ENCODE results near the gene FOXP2.

GRCh38 chr7:114409750-114410149, 4.9 kb upstream of the FOXP2 start:
- TF ChIP-seq, protein P1, sequence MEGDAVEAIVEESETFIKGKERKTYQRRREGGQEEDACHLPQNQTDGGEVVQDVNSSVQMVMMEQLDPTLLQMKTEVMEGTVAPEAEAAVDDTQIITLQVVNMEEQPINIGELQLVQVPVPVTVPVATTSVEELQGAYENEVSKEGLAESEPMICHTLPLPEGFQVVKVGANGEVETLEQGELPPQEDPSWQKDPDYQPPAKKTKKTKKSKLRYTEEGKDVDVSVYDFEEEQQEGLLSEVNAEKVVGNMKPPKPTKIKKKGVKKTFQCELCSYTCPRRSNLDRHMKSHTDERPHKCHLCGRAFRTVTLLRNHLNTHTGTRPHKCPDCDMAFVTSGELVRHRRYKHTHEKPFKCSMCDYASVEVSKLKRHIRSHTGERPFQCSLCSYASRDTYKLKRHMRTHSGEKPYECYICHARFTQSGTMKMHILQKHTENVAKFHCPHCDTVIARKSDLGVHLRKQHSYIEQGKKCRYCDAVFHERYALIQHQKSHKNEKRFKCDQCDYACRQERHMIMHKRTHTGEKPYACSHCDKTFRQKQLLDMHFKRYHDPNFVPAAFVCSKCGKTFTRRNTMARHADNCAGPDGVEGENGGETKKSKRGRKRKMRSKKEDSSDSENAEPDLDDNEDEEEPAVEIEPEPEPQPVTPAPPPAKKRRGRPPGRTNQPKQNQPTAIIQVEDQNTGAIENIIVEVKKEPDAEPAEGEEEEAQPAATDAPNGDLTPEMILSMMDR (IDR thresholded peaks at IDR 0.05; ENCODE audit: low read depth, low read length) = no peak
- TF ChIP-seq EZH2phosphoT487 (IDR thresholded peaks at IDR 0.05; ENCODE audit: low read depth) = no peak
